ENCODE measurements around the gene DDIT3. TPM values are rescaled to one million over a fixed set of nuclear protein-coding genes. Genes with fewer than 3 reads are reported as not detected.
"Not testable (repeated sequence)": the region's sequence is repeated elsewhere in the genome, so short reads cannot be mapped to it uniquely, and the experiment has no call there.

The DDIT3 gene
- total RNA-seq, 1 experiment from 2014 or later, result 70.2 TPM

- no peaks in the 10 kb centered on the region for H3K4me1 Mint-ChIP-seq (ENCODE audit: low read depth, unreplicated experiment)
- no TSS peak for BruUV-seq (replicated peaks)
- H3K36me3 Mint-ChIP-seq (ENCODE audit: insufficient read depth, unreplicated experiment), result no peaks in the 10 kb centered on the region
- peaks cover 51% of the 10 kb centered on the region for H3K27me3 Mint-ChIP-seq (ENCODE audit: unreplicated experiment)
- CTCF ChIA-PET, result no interaction called here
- no peaks in the 10 kb centered on the region for H3K9me3 Mint-ChIP-seq (ENCODE audit: low read depth, unreplicated experiment)
- no peak overlapping the region for H3K27ac Mint-ChIP-seq (ENCODE audit: unreplicated experiment)
- no peak for DNase-seq
- H3K4me3 Mint-ChIP-seq (ENCODE audit: low read depth, unreplicated experiment), result no peak overlapping the region
- no peak for TF ChIP-seq CTCF (IDR thresholded peaks at IDR 0.05; ENCODE audit: unreplicated experiment)
- intact Hi-C loops (cut with micrococcal nuclease; ENCODE audit: unreplicated experiment), result no loop called here
Observed at GRCh38 chr12:57563358-57563757, 43.0 kb upstream of the DDIT3 start.

- BruUV-seq (replicated peaks); H3K36me3 Mint-ChIP-seq (ENCODE audit: insufficient read depth, unreplicated experiment); H3K4me3 Mint-ChIP-seq (ENCODE audit: low read depth, unreplicated experiment); CTCF ChIA-PET; H3K4me1 Mint-ChIP-seq (ENCODE audit: low read depth, unreplicated experiment); H3K9me3 Mint-ChIP-seq (ENCODE audit: low read depth, unreplicated experiment); intact Hi-C loops (cut with micrococcal nuclease; ENCODE audit: unreplicated experiment); H3K27ac Mint-ChIP-seq (ENCODE audit: unreplicated experiment); DNase-seq: not testable (repeated sequence)
- H3K27me3 Mint-ChIP-seq (ENCODE audit: unreplicated experiment), result peaks cover 35% of the 10 kb centered on the region
Observed at GRCh38 chr12:57561117-57561516, 40.8 kb upstream of the DDIT3 start.

GRCh38 chr12:57560516-57560915 is 40.2 kb upstream of the DDIT3 start:
- no TSS peak for BruUV-seq (replicated peaks)

GRCh38 chr12:57558864-57559263 is 38.5 kb upstream of the DDIT3 start:
- no peak for DNase-seq
- H3K27ac Mint-ChIP-seq (ENCODE audit: unreplicated experiment), result no peak overlapping the region
- no peak overlapping the region for H3K4me3 Mint-ChIP-seq (ENCODE audit: low read depth, unreplicated experiment)
- peaks cover 7% of the 10 kb centered on the region for H3K4me1 Mint-ChIP-seq (ENCODE audit: low read depth, unreplicated experiment)
- no TSS peak for BruUV-seq (replicated peaks)
- intact Hi-C loops (cut with micrococcal nuclease; ENCODE audit: unreplicated experiment), result no loop called here
- H3K9me3 Mint-ChIP-seq (ENCODE audit: low read depth, unreplicated experiment), result no peaks in the 10 kb centered on the region
- CTCF ChIA-PET, result no interaction called here
- no peaks in the 10 kb centered on the region for H3K36me3 Mint-ChIP-seq (ENCODE audit: insufficient read depth, unreplicated experiment)
- peaks cover 32% of the 10 kb centered on the region for H3K27me3 Mint-ChIP-seq (ENCODE audit: unreplicated experiment)
- TF ChIP-seq CTCF (IDR thresholded peaks at IDR 0.05; ENCODE audit: unreplicated experiment), result no peak

More at GRCh38 chr12:57560516-57560915, 40.2 kb upstream of the DDIT3 start:
- no peak for DNase-seq
- intact Hi-C loops (cut with micrococcal nuclease; ENCODE audit: unreplicated experiment), result no loop called here
- Mint-ChIP-seq H3K27ac (ENCODE audit: unreplicated experiment) (no peak overlapping the region), H3K4me1 (ENCODE audit: low read depth, unreplicated experiment) (peaks cover 7% of the 10 kb centered on the region), H3K9me3 (ENCODE audit: low read depth, unreplicated experiment) (no peaks in the 10 kb centered on the region), H3K27me3 (ENCODE audit: unreplicated experiment) (peaks cover 35% of the 10 kb centered on the region), H3K36me3 (ENCODE audit: insufficient read depth, unreplicated experiment) (no peaks in the 10 kb centered on the region), H3K4me3 (ENCODE audit: low read depth, unreplicated experiment) (no peak overlapping the region)
- TF ChIP-seq CTCF (IDR thresholded peaks at IDR 0.05; ENCODE audit: unreplicated experiment), result no peak
- CTCF ChIA-PET, result no interaction called here

GRCh38 chr12:57554897-57555296 is 34.6 kb upstream of the DDIT3 start:
- TF ChIP-seq CTCF (IDR thresholded peaks at IDR 0.05; ENCODE audit: unreplicated experiment), result no peak
- intact Hi-C loops (cut with micrococcal nuclease; ENCODE audit: unreplicated experiment), result no loop called here
- no peak overlapping the region for H3K4me3 Mint-ChIP-seq (ENCODE audit: low read depth, unreplicated experiment)
- H3K9me3 Mint-ChIP-seq (ENCODE audit: low read depth, unreplicated experiment), result no peaks in the 10 kb centered on the region
- CTCF ChIA-PET, result no interaction called here
- H3K27me3 Mint-ChIP-seq (ENCODE audit: unreplicated experiment), result peaks cover 52% of the 10 kb centered on the region
- no peak for DNase-seq
- H3K4me1 Mint-ChIP-seq (ENCODE audit: low read depth, unreplicated experiment), result peaks cover 7% of the 10 kb centered on the region
- H3K27ac Mint-ChIP-seq (ENCODE audit: unreplicated experiment), result no peak overlapping the region
- H3K36me3 Mint-ChIP-seq (ENCODE audit: insufficient read depth, unreplicated experiment), result no peaks in the 10 kb centered on the region
- BruUV-seq (replicated peaks), result no TSS peak
